Calu3 (cell line): ENCODE results near the gene CRIM1. TPM values are rescaled to one million over a fixed set of nuclear protein-coding genes. Genes with fewer than 3 reads are reported as not detected.
A peak's percentile ranks its signal among the peaks of the same experiment; 100 is the strongest.

Experiments
- BruUV-seq: library from RNA; stranded (reverse); fragments of 400-500 nt; replicated peaks from 2 replicates; lab custom pipeline; 2021; lab: Mats Ljungman, UMichigan
- CTCF ChIA-PET: fragments of 300-600 bp; sonication (Branson Sonifier 250); formaldehyde crosslinking; loops from one replicate; lab custom pipeline; 2022; ENCODE audit warnings: antibody characterized with exemption; lab: Charles Lee
- DNase-seq: peaks from one replicate; pipeline ENCODE4 v3.0.0; 2022
- H3K27ac Mint-ChIP-seq: one replicate; pipeline ENCODE4 v1.8.0; 2022; ENCODE audit warnings: mixed read lengths; ENCODE audit not compliant: unreplicated experiment
- H3K27me3 Mint-ChIP-seq: one replicate; pipeline ENCODE4 v1.8.0; 2022; ENCODE audit warnings: mixed read lengths; ENCODE audit not compliant: unreplicated experiment
- H3K36me3 Mint-ChIP-seq: one replicate; pipeline ENCODE4 v1.8.0; 2022; ENCODE audit warnings: mild to moderate bottlenecking, moderate library complexity, mixed read lengths; ENCODE audit not compliant: insufficient read depth, unreplicated experiment
- H3K4me1 Mint-ChIP-seq: one replicate; pipeline ENCODE4 v1.8.0; 2022; ENCODE audit warnings: mild to moderate bottlenecking, low read depth, mixed read lengths; ENCODE audit not compliant: unreplicated experiment
- H3K4me3 Mint-ChIP-seq: one replicate; pipeline ENCODE4 v1.8.0; 2022; ENCODE audit warnings: mild to moderate bottlenecking, low read depth, moderate library complexity, mixed read lengths; ENCODE audit not compliant: unreplicated experiment
- H3K9me3 Mint-ChIP-seq: one replicate; pipeline ENCODE4 v1.8.0; 2022; ENCODE audit warnings: low read depth, mixed read lengths; ENCODE audit not compliant: unreplicated experiment
- intact Hi-C: fragments of 100-400 bp; cut with micrococcal nuclease; formaldehyde crosslinking; loops from one replicate; pipeline ENCODE4 v1.10.0; 2022; ENCODE audit not compliant: unreplicated experiment
- total RNA-seq: library from RNA; stranded (reverse); gene quantifications from 2 replicates; pipeline ENCODE4 v1.2.3, GENCODE V29; 2022
- TF ChIP-seq, protein P1 (sequence below): fragments of 200-600 bp; IDR thresholded peaks from one replicate; pipeline ENCODE4 v1.8.0; 2022; ENCODE audit warnings: antibody characterized with exemption; ENCODE audit not compliant: unreplicated experiment

The CRIM1 gene
- total RNA-seq, 1 experiment from 2014 or later = 57.6 TPM

DNA sequence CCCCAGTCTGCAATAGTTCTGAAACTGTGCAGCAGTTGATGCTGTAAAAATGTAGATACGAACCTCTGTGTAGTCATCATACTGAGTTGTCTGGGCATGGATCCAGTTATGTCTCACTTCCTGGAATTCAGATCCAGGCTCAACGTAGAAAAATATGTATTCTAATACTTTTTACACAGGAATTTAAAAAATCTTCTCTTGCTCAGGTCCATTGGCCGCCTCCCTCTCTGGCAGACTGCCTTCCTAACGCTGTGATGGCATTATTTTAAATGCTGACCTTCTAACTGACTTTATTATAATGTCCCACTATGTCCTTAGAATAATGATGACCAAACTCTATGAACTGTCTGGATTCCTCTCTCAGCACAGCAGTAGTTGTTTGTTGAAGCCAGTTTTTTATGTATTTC is 122.8 kb downstream of the CRIM1 start:
- DNase-seq = peak; percentile 56
- H3K27me3 Mint-ChIP-seq = no peaks in the 10 kb centered on the region

DNA sequence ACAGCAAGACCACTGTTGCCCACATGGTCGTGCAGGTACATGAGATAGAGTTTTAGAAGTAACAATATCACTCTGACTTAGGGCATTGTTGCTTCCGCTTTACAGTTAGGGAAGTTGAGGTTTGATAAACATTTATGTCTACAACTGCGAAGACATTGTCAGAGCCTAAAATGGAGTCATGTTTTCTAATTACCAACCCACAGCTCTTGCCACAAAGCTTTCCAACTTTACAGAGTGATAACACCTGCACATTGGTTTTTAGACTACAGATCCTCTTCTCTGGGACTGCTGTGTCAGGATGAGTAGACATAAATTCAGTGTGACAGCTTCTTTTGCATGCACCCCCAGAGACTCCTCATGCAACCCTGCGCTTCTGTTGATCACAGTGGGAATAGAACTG is 123.4 kb downstream of the CRIM1 start:
- H3K4me1 Mint-ChIP-seq = peaks cover 33% of the 10 kb centered on the region
- H3K4me3 Mint-ChIP-seq = no peak overlapping the region
- H3K27ac Mint-ChIP-seq = no peak overlapping the region

More for the DNA sequence above, 122.8 kb downstream of the CRIM1 start:
- Mint-ChIP-seq H3K4me3 (no peak overlapping the region), H3K9me3 (peaks cover 8% of the 10 kb centered on the region), H3K27ac (peak overlapping the region; percentile 39), H3K4me1 (peaks cover 27% of the 10 kb centered on the region), H3K36me3 (peaks cover 22% of the 10 kb centered on the region)
- intact Hi-C loops = no loop called here
- CTCF ChIA-PET = interaction anchor here (0.8 kb wide), 1 partner anchor 18 kb away, joined by 3 read pairs; no protein-coding TSS in a partner anchor
- no TSS peak for BruUV-seq
- TF ChIP-seq, protein P1, sequence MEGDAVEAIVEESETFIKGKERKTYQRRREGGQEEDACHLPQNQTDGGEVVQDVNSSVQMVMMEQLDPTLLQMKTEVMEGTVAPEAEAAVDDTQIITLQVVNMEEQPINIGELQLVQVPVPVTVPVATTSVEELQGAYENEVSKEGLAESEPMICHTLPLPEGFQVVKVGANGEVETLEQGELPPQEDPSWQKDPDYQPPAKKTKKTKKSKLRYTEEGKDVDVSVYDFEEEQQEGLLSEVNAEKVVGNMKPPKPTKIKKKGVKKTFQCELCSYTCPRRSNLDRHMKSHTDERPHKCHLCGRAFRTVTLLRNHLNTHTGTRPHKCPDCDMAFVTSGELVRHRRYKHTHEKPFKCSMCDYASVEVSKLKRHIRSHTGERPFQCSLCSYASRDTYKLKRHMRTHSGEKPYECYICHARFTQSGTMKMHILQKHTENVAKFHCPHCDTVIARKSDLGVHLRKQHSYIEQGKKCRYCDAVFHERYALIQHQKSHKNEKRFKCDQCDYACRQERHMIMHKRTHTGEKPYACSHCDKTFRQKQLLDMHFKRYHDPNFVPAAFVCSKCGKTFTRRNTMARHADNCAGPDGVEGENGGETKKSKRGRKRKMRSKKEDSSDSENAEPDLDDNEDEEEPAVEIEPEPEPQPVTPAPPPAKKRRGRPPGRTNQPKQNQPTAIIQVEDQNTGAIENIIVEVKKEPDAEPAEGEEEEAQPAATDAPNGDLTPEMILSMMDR = no peak

DNA sequence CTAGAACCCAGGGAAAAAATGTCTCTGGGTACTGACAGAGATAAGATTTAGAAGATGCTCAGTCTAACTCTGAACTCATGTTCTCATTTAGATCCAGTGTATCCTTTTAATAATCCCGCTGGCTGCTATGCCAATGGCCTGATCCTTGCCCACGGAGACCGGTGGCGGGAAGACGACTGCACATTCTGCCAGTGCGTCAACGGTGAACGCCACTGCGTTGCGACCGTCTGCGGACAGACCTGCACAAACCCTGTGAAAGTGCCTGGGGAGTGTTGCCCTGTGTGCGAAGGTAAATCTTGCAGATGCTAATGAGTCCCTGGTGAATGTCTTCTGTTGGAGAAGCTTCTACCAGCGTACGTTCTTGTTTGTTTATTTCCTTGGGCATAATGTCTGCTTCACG is 123.8 kb downstream of the CRIM1 start:
- intact Hi-C loops = no loop called here
- TF ChIP-seq, protein P1 = no peak
- DNase-seq = no peak
- no peak overlapping the region for H3K27ac Mint-ChIP-seq
- peaks cover 37% of the 10 kb centered on the region for H3K4me1 Mint-ChIP-seq
- BruUV-seq = no TSS peak
- H3K27me3 Mint-ChIP-seq = no peaks in the 10 kb centered on the region
- CTCF ChIA-PET = no interaction called here
- H3K4me3 Mint-ChIP-seq = no peak overlapping the region
- peaks cover 11% of the 10 kb centered on the region for H3K9me3 Mint-ChIP-seq
- H3K36me3 Mint-ChIP-seq = peaks cover 22% of the 10 kb centered on the region

More for the DNA sequence above, 123.4 kb downstream of the CRIM1 start:
- TF ChIP-seq, protein P1 = no peak
- intact Hi-C loops = no loop called here
- peaks cover 11% of the 10 kb centered on the region for H3K9me3 Mint-ChIP-seq
- CTCF ChIA-PET = interaction anchor here (0.8 kb wide), 1 partner anchor 18 kb away, joined by 3 read pairs; no protein-coding TSS in a partner anchor
- no peak for DNase-seq
- no TSS peak for BruUV-seq
- H3K27me3 Mint-ChIP-seq = no peaks in the 10 kb centered on the region
- peaks cover 22% of the 10 kb centered on the region for H3K36me3 Mint-ChIP-seq

DNA sequence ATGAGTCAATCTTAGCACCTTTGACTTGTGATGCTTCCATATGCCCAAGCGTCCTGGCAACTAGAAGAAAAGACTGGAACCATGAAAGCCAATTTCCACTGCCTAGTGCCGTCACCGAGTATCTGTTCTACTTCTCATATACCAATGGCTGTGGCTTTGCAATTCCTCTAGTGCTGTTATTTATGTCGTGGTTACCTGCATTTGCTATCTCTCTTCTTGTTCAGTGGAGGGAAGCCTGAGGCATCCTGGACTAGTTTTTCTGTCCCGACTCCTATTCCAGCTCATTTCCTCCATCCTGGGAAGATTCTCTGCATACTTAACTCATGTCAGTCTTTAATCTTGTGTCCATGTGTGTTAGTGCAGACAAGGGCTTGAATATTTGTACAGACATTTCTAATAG is 124.5 kb downstream of the CRIM1 start:
- Mint-ChIP-seq H3K4me3 (no peak overlapping the region), H3K27me3 (no peaks in the 10 kb centered on the region), H3K9me3 (peaks cover 11% of the 10 kb centered on the region), H3K36me3 (peaks cover 22% of the 10 kb centered on the region), H3K27ac (no peak overlapping the region), H3K4me1 (peaks cover 41% of the 10 kb centered on the region)
- no peak for DNase-seq
- no TSS peak for BruUV-seq
- TF ChIP-seq, protein P1 = no peak
- CTCF ChIA-PET = no interaction called here
- intact Hi-C loops = no loop called here
